ENCODE results near the gene LRP10. TPM values are rescaled to one million over a fixed set of nuclear protein-coding genes. Genes with fewer than 3 reads are reported as not detected.

LRP10 gene
- total and polyA plus RNA-seq, 2 of the 8 experiments (the other 6 are each of a cell fraction or from before 2014, with no cell fraction given) = 12.4 to 15.6 TPM

GRCh38 chr14:22875748-22876319, 4.3 kb downstream of the LRP10 start:
- H3K79me1 ChIP-seq (ENCODE audit: low read depth, low read length) = no peaks in the 10 kb centered on the region
- POLR2A ChIA-PET (ENCODE audit: partially characterized antibody) = interaction anchor here (1.0 to 6.6 kb wide), 2 partner anchors 8 to 27 kb away, joined by 3 to 54 read pairs; partner anchors contain the start of gene REM2
- no peak overlapping the region for H2BK120ac ChIP-seq (replicated peaks; ENCODE audit: low read depth, low read length)
- H2AFZ ChIP-seq (ENCODE audit: low read length) = no peak overlapping the region
- H3K79me2 ChIP-seq (ENCODE audit: control insufficient read depth in 1 of 2, insufficient read depth in 2 of 2, low read length in 2 of 2) = no peaks in the 10 kb centered on the region
- H3K27me3 ChIP-seq (replicated peaks in 1 of 4; ENCODE audit: control insufficient read depth in 3 of 4, extremely low read depth in 1 of 4, insufficient read depth in 3 of 4, low read length in 3 of 4) = no peaks in the 10 kb centered on the region
- no peaks in the 10 kb centered on the region for H4K20me1 ChIP-seq (replicated peaks in 1 of 2; ENCODE audit: control insufficient read depth in 1 of 2, insufficient read depth in 2 of 2, low read length in 2 of 2)
- H3K9ac ChIP-seq (replicated peaks in 1 of 4; ENCODE audit: extremely low read depth in 1 of 4, low read depth in 3 of 4, low read length in 3 of 4) = no peak overlapping the region
- no peak for FAIRE-seq
- H4K91ac ChIP-seq (replicated peaks; ENCODE audit: insufficient read length, low read length) = no peak overlapping the region
- H4K8ac ChIP-seq (ENCODE audit: extremely low read depth, insufficient read depth, low read length) = no peak overlapping the region; the same call in 1 of the 2 replicates
- no peak overlapping the region for H2BK12ac ChIP-seq (ENCODE audit: low read depth, low read length)
- TF ChIP-seq JUND (IDR thresholded peaks at IDR 0.05; ENCODE audit: low read length) (no peak), TBP (IDR thresholded peaks at IDR 0.05; ENCODE audit: low read depth, low read length) (no peak), ATF3 (IDR thresholded peaks at IDR 0.05; ENCODE audit: insufficient read depth, low read depth, low read length) (no peak), RBBP5 (IDR thresholded peaks at IDR 0.05; ENCODE audit: borderline replicate concordance, low read depth, low read length) (no peak), CHD2 (IDR thresholded peaks at IDR 0.05; ENCODE audit: low read length) (no peak), RNF2 (IDR thresholded peaks at IDR 0.05; ENCODE audit: borderline replicate concordance, low read depth, low read length, missing control alignments, poor library complexity, severe bottlenecking) (no peak), TAF7 (optimal IDR thresholded peaks at IDR 0.05; ENCODE audit: borderline replicate concordance, low read depth, low read length) (no peak)
- no peak overlapping the region for H3K23ac ChIP-seq (ENCODE audit: insufficient read length)
- H3K23me2 ChIP-seq (ENCODE audit: low read depth, low read length) = peaks cover 5% of the 10 kb centered on the region
- WGBS, 2 experiments (ENCODE audit: extremely low coverage in 1 of 2, insufficient coverage in 1 of 2, insufficient read length in 1 of 2, insufficient replicate concordance in 2 of 2, low coverage in 1 of 2, low lambda C conversion rate in 2 of 2, missing lambda C conversion rate in 1 of 2) = 91% methylated on average over 20 of the region's 20 CpGs; no CpG with 5 or more reads in 1 of the 2 experiments
- no peak overlapping the region for H2BK20ac ChIP-seq (ENCODE audit: low read length)
- CTCF ChIA-PET (ENCODE audit: partially characterized antibody) = interaction anchor here (1.2 to 56.0 kb wide), 5 partner anchors 8 to 306 kb away, joined by 3 to 1562 read pairs (median 121); partner anchors contain the start of genes MMP14, MRPL52, REM2 and SLC7A7
- no peaks in the 10 kb centered on the region for H3K9me3 ChIP-seq (ENCODE audit: insufficient read depth in 2 of 2, low read depth in 1 of 2, low read length in 1 of 2)
- H3K36me3 ChIP-seq (ENCODE audit: control insufficient read depth in 2 of 4, insufficient read depth in 4 of 4, low read length in 3 of 4) = no peaks in the 10 kb centered on the region; a peak in 2 of 8 replicates
- no peak overlapping the region for H4K5ac ChIP-seq (ENCODE audit: insufficient read length, low read depth, low read length)
- no peak for DNase-seq (ENCODE audit: low read depth in 1 of 2, low spot score in 2 of 2)
- no peak overlapping the region for H2AK5ac ChIP-seq (ENCODE audit: low read depth, low read length)
- H3K4me1 ChIP-seq (replicated peaks in 1 of 4; ENCODE audit: control insufficient read depth in 3 of 4, insufficient read depth in 4 of 4, low read length in 3 of 4) = peaks cover 0 to 6% (median 2%) of the 10 kb centered on the region in 4 experiments; a peak in 4 of 7 replicates
- no peak overlapping the region for H3K4ac ChIP-seq (replicated peaks; ENCODE audit: insufficient read length, low read depth, low read length)
- no peak overlapping the region for H2BK5ac ChIP-seq (ENCODE audit: low read depth, low read length)
- no peak overlapping the region for H3K4me3 ChIP-seq (ENCODE audit: extremely low read depth in 1 of 4, insufficient read depth in 2 of 4, low read depth in 3 of 4, low read length in 4 of 4)
- H3K27ac ChIP-seq (ENCODE audit: low read depth, low read length) = no peak overlapping the region
- no peak overlapping the region for H3K4me2 ChIP-seq (ENCODE audit: insufficient read depth in 1 of 2, low read depth in 2 of 2, low read length in 2 of 2)
- H3K14ac ChIP-seq (ENCODE audit: insufficient read length) = no peak overlapping the region
- H3K18ac ChIP-seq (ENCODE audit: extremely low read depth, low read length) = no peak overlapping the region
- H3K56ac ChIP-seq (replicated peaks; ENCODE audit: insufficient read length, low read depth, low read length) = no peak overlapping the region
- H2BK15ac ChIP-seq (ENCODE audit: low read length) = no peak overlapping the region
